ENCODE measurements around the gene DIPK1C.

DNA sequence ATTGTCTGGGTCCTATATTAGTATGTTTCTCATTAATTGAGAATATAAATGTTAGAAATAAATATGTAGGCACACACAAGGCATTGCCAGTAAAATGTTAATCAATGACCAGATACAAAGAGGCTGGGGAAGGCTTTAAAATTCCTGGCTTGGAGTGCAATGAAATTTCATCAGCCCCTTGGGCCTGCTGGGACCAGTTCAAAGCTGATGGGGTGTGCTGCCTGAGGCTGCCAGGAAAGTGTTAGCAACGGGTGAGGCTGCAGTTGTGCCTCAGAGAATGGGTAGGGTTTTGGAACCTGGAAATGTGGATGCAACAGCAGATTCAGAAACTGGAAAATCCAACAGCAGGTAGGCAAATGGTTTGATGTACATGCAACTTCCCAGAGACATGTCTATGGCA is 68.9 kb downstream of the DIPK1C start:
- TF ChIP-seq EZH2 (IDR thresholded peaks at IDR 0.05; ENCODE audit: insufficient read depth, poor library complexity, severe bottlenecking): no peak
- TF ChIP-seq EZH2phosphoT487 (IDR thresholded peaks at IDR 0.05; ENCODE audit: insufficient read depth, low read depth): no peak
